ENCODE measurements around the gene NEK11. TPM values are rescaled to one million over a fixed set of nuclear protein-coding genes. Genes with fewer than 3 reads are reported as not detected.

NEK11 gene
- total RNA-seq, 1 experiment from 2014 or later, result 9.5 TPM

DNA sequence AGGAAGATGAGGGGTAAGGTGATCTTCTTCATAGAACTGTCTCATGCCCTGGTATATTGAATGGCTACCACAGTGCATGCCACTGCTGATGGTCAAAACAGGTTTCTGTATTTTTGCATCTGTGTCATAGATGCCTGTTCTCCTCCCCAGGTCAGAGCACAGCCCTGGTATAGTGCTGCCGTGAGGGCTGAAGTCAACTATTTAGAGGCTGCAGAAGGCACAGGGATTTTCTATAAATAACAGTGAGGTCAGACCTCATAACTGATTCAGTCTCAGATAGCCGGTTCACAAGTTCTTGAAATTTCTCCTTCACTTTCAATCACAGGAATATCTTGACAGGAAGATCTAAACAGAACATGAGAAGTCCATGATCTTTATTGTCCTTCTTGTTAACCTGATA lies 255.7 kb downstream of the NEK11 start:
- in situ Hi-C loops (cut with HindIII; ENCODE audit: low pct_unique_long_range_greater_than_20kb, low sequenced_read_pairs) (no loop called here), intact Hi-C loops (cut with micrococcal nuclease; ENCODE audit: unreplicated experiment) (no loop called here)
- no peaks in the 10 kb centered on the region for H3K4me1 ChIP-seq (ENCODE audit: control insufficient read depth, insufficient read depth, low read length)
- H3K36me3 ChIP-seq (ENCODE audit: control insufficient read depth, insufficient read depth, low read length), result no peaks in the 10 kb centered on the region
- ATAC-seq (no peak), DNase-seq (ENCODE audit: low read depth, low spot score) (no peak)
- TF ChIP-seq SIN3A (IDR thresholded peaks at IDR 0.05; ENCODE audit: borderline replicate concordance, insufficient read depth, low read depth, low read length) (no peak), TCF7L2 (IDR thresholded peaks at IDR 0.05; ENCODE audit: low read depth, low read length) (no peak)
- no peak overlapping the region for H3K4me3 ChIP-seq (ENCODE audit: low read depth in 2 of 2, low read length in 2 of 2)
- ChIA-PET CTCF (no interaction called here), POLR2A (no interaction called here)
- 0 out of 2 replicates have a peak, but pooled peaks cover 2% of the 10 kb centered on the region for H3K27me3 ChIP-seq (ENCODE audit: control insufficient read depth, insufficient read depth, low read length)
- no peak overlapping the region for H3K27ac ChIP-seq (ENCODE audit: low read length)
- BruUV-seq (replicated peaks), result no TSS peak
- H3K9me3 ChIP-seq (ENCODE audit: control insufficient read depth, insufficient read depth, low read depth, low read length), result no peaks in the 10 kb centered on the region

GRCh38 chr3:131282967-131283366 lies 256.3 kb downstream of the NEK11 start:
- intact Hi-C loops (cut with micrococcal nuclease; ENCODE audit: unreplicated experiment) (no loop called here), in situ Hi-C loops (cut with HindIII; ENCODE audit: low pct_unique_long_range_greater_than_20kb, low sequenced_read_pairs) (no loop called here)
- Histone ChIP-seq H3K9me3 (ENCODE audit: control insufficient read depth, insufficient read depth, low read depth, low read length) (no peaks in the 10 kb centered on the region), H3K27ac (ENCODE audit: low read length) (no peak overlapping the region), H3K4me1 (ENCODE audit: control insufficient read depth, insufficient read depth, low read length) (no peaks in the 10 kb centered on the region), H3K27me3 (ENCODE audit: control insufficient read depth, insufficient read depth, low read length) (0 out of 2 replicates have a peak, but pooled peaks cover 2% of the 10 kb centered on the region), H3K36me3 (ENCODE audit: control insufficient read depth, insufficient read depth, low read length) (no peaks in the 10 kb centered on the region), H3K4me3 (ENCODE audit: low read depth in 2 of 2, low read length in 2 of 2) (no peak overlapping the region)
- ChIA-PET POLR2A (no interaction called here), CTCF (interaction anchor here (0.7 to 0.9 kb wide), 2 partner anchors 11 to 968 kb away, joined by 3 read pairs; no protein-coding TSS in a partner anchor)
- no peak for DNase-seq (ENCODE audit: low read depth, low spot score)
- ATAC-seq, result no peak
- no peak for TF ChIP-seq TCF7L2 (IDR thresholded peaks at IDR 0.05; ENCODE audit: low read depth, low read length)
- no peak for TF ChIP-seq POLR2AphosphoS5 (IDR thresholded peaks at IDR 0.05; ENCODE audit: low read depth, low read length)
- no peak for TF ChIP-seq SIN3A (IDR thresholded peaks at IDR 0.05; ENCODE audit: borderline replicate concordance, insufficient read depth, low read depth, low read length)
- TF ChIP-seq, protein P1, sequence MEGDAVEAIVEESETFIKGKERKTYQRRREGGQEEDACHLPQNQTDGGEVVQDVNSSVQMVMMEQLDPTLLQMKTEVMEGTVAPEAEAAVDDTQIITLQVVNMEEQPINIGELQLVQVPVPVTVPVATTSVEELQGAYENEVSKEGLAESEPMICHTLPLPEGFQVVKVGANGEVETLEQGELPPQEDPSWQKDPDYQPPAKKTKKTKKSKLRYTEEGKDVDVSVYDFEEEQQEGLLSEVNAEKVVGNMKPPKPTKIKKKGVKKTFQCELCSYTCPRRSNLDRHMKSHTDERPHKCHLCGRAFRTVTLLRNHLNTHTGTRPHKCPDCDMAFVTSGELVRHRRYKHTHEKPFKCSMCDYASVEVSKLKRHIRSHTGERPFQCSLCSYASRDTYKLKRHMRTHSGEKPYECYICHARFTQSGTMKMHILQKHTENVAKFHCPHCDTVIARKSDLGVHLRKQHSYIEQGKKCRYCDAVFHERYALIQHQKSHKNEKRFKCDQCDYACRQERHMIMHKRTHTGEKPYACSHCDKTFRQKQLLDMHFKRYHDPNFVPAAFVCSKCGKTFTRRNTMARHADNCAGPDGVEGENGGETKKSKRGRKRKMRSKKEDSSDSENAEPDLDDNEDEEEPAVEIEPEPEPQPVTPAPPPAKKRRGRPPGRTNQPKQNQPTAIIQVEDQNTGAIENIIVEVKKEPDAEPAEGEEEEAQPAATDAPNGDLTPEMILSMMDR (IDR thresholded peaks at IDR 0.05), result no peak
- BruUV-seq (replicated peaks), result no TSS peak

DNA sequence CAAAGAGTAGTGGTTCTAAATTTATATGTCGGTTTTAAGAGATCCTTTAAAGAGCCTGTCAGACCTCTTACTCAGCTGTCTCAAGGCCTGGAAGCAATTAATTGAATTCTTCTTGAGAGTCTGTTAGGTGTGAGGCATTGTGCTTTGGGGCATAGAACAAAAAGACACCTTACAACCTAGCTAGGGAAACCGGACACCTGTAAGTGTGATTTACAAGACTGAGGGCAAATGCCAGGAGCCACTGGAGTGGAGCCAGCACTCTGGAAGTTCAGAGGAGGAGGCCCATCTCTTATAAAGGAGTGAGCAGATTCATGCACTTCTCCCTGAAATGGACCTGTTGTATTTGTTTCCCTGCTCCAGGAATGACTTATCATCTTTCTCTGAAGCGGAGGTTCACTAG lies 257.2 kb downstream of the NEK11 start:
- DNase-seq (ENCODE audit: low read depth, low spot score) (no peak), ATAC-seq (no peak)
- H3K4me3 ChIP-seq (ENCODE audit: low read depth in 2 of 2, low read length in 2 of 2), result no peak overlapping the region
- ChIA-PET POLR2A (no interaction called here), CTCF (interaction anchor here (0.9 kb wide), 1 partner anchor 12 kb away, joined by 3 read pairs; no protein-coding TSS in a partner anchor)
- no peak overlapping the region for H3K27ac ChIP-seq (ENCODE audit: low read length)
- no peaks in the 10 kb centered on the region for H3K36me3 ChIP-seq (ENCODE audit: control insufficient read depth, insufficient read depth, low read length)
- H3K4me1 ChIP-seq (ENCODE audit: control insufficient read depth, insufficient read depth, low read length), result no peaks in the 10 kb centered on the region
- in situ Hi-C loops (cut with HindIII; ENCODE audit: low pct_unique_long_range_greater_than_20kb, low sequenced_read_pairs), result no loop called here
- no peaks in the 10 kb centered on the region for H3K9me3 ChIP-seq (ENCODE audit: control insufficient read depth, insufficient read depth, low read depth, low read length)
- no TSS peak for BruUV-seq (replicated peaks)
- H3K27me3 ChIP-seq (ENCODE audit: control insufficient read depth, insufficient read depth, low read length), result 0 out of 2 replicates have a peak, but pooled peaks cover 2% of the 10 kb centered on the region
- intact Hi-C loops (cut with micrococcal nuclease; ENCODE audit: unreplicated experiment), result no loop called here
- no peak for TF ChIP-seq TCF7L2 (IDR thresholded peaks at IDR 0.05; ENCODE audit: low read depth, low read length)
- TF ChIP-seq, protein P1 (IDR thresholded peaks at IDR 0.05), result no peak
- TF ChIP-seq SIN3A (IDR thresholded peaks at IDR 0.05; ENCODE audit: borderline replicate concordance, insufficient read depth, low read depth, low read length), result no peak
- TF ChIP-seq REST (IDR thresholded peaks at IDR 0.05; ENCODE audit: insufficient read depth in 1 of 2, low read depth in 2 of 2, low read length in 1 of 2), result no peak
- TF ChIP-seq POLR2AphosphoS5 (IDR thresholded peaks at IDR 0.05; ENCODE audit: low read depth, low read length), result no peak

Data from Panc1 (cell line).